GM19452 (cell line): Measurements from ENCODE around the gene SPRR5.

Experiments
- ATAC-seq: cut with Tn5 transposase; IDR thresholded peaks from one replicate; pipeline ENCODE4 v1.9.1; 2021; ENCODE audit not compliant: unreplicated experiment

Gene SPRR5

GRCh38 chr1:152942161-152942560 lies 4.8 kb upstream of the SPRR5 start:
- no peak for ATAC-seq

- ATAC-seq: no peak
Measured at GRCh38 chr1:152946248-152946647, 758 bp upstream of the SPRR5 start.

GRCh38 chr1:152951711-152952110 lies 4.7 kb downstream of the SPRR5 start:
- no peak for ATAC-seq

GRCh38 chr1:152953761-152954160 lies 6.8 kb downstream of the SPRR5 start:
- ATAC-seq: no peak

GRCh38 chr1:152954436-152954835 lies 7.4 kb downstream of the SPRR5 start:
- no peak for ATAC-seq

- no peak for ATAC-seq
Measured at GRCh38 chr1:152957561-152957960, 10.6 kb downstream of the SPRR5 start.

GRCh38 chr1:152959273-152959672 lies 12.3 kb downstream of the SPRR5 start:
- ATAC-seq: no peak

GRCh38 chr1:152959801-152960451 lies 12.9 kb downstream of the SPRR5 start:
- no peak for ATAC-seq

GRCh38 chr1:152960452-152961044 lies 13.5 kb downstream of the SPRR5 start:
- no peak for ATAC-seq

- no peak for ATAC-seq
Measured at GRCh38 chr1:152961226-152961891, 14.4 kb downstream of the SPRR5 start.

- ATAC-seq: no peak
Measured at GRCh38 chr1:152962876-152963415, 15.9 kb downstream of the SPRR5 start.

- ATAC-seq: no peak
Measured at GRCh38 chr1:152964536-152964935, 17.5 kb downstream of the SPRR5 start.

GRCh38 chr1:152965853-152966252 lies 18.8 kb downstream of the SPRR5 start:
- ATAC-seq: no peak

- ATAC-seq: no peak
Measured at GRCh38 chr1:152967201-152967600, 20.2 kb downstream of the SPRR5 start.

GRCh38 chr1:152968248-152968647 lies 21.2 kb downstream of the SPRR5 start:
- ATAC-seq: peak; percentile 90

GRCh38 chr1:152969036-152969435 lies 22.0 kb downstream of the SPRR5 start:
- no peak for ATAC-seq

GRCh38 chr1:152970495-152970894 lies 23.5 kb downstream of the SPRR5 start, which contains the start of gene SPRR4:
Gene SPRR4 (plus strand): TSS chr1:152970648. CDS start chr1:152971891, 1,243 bp downstream.
- ATAC-seq: no peak

GRCh38 chr1:152972196-152972886 lies 25.3 kb downstream of the SPRR5 start:
- ATAC-seq: no peak

GRCh38 chr1:152976688-152977087 lies 29.7 kb downstream of the SPRR5 start:
- ATAC-seq: no peak

GRCh38 chr1:152977614-152978013 lies 30.6 kb downstream of the SPRR5 start:
- no peak for ATAC-seq

GRCh38 chr1:152980676-152981075 lies 33.7 kb downstream of the SPRR5 start:
- ATAC-seq: no peak
